Bronchial epithelial cell (primary cell): Measurements from ENCODE around the gene MEIS1. TPM values are rescaled to one million over a fixed set of nuclear protein-coding genes. Genes with fewer than 3 reads are reported as not detected.

Source experiments
- DNase-seq: peaks from one replicate; pipeline ENCODE4 v3.0.0-alpha.2; 2010; ENCODE audit warnings: low read depth
- FAIRE-seq: peaks from 2 replicates; lab custom pipeline; 2011; peaks lifted over from hg19 to GRCh38; lab: Jason Lieb, UNC
- H3K27me3 ChIP-seq: 2 replicates; pipeline ENCODE4 v1.5.1; 2011; ENCODE audit warnings: low read length; ENCODE audit not compliant: control insufficient read depth, insufficient read depth
- H3K36me3 ChIP-seq: 2 replicates; pipeline ENCODE4 v1.5.1; 2011; ENCODE audit warnings: low read length; ENCODE audit not compliant: control insufficient read depth, insufficient read depth
- H3K4me3 ChIP-seq: 2 replicates; pipeline ENCODE4 v1.5.1; 2011; ENCODE audit warnings: mild to moderate bottlenecking, low read depth, low read length, control low read depth
- CTCF ChIP-seq: IDR thresholded peaks from 2 replicates; pipeline ENCODE4 v1.5.1; 2011; ENCODE audit warnings: mild to moderate bottlenecking, moderate library complexity, low read length, control low read depth, inconsistent platforms; ENCODE audit not compliant: insufficient read depth, severe bottlenecking
- total RNA-seq: library from RNA; depleted of rRNA; stranded (reverse); fragments of >200 nt; gene quantifications from 2 replicates; pipeline ENCODE4 v1.2.1, GENCODE V29; 2014

MEIS1 gene
- total RNA-seq, 1 donor from 2014 or later: 28.4 TPM

GRCh38 chr2:66441581-66442320 lies 6.8 kb downstream of the MEIS1 start:
- no peak for TF ChIP-seq CTCF
- no peaks in the 10 kb centered on the region for H3K27me3 ChIP-seq
- FAIRE-seq: no peak

GRCh38 chr2:66442516-66443185 lies 7.7 kb downstream of the MEIS1 start:
- Histone ChIP-seq H3K27me3 (no peaks in the 10 kb centered on the region), H3K4me3 (no peak overlapping the region), H3K36me3 (peaks cover 19% of the 10 kb centered on the region)
- TF ChIP-seq CTCF: no peak
- FAIRE-seq (no peak), DNase-seq (no peak)

More at GRCh38 chr2:66441581-66442320, 6.8 kb downstream of the MEIS1 start:
- Histone ChIP-seq H3K4me3 (no peak overlapping the region), H3K36me3 (peaks cover 19% of the 10 kb centered on the region)
- DNase-seq: no peak

DNA sequence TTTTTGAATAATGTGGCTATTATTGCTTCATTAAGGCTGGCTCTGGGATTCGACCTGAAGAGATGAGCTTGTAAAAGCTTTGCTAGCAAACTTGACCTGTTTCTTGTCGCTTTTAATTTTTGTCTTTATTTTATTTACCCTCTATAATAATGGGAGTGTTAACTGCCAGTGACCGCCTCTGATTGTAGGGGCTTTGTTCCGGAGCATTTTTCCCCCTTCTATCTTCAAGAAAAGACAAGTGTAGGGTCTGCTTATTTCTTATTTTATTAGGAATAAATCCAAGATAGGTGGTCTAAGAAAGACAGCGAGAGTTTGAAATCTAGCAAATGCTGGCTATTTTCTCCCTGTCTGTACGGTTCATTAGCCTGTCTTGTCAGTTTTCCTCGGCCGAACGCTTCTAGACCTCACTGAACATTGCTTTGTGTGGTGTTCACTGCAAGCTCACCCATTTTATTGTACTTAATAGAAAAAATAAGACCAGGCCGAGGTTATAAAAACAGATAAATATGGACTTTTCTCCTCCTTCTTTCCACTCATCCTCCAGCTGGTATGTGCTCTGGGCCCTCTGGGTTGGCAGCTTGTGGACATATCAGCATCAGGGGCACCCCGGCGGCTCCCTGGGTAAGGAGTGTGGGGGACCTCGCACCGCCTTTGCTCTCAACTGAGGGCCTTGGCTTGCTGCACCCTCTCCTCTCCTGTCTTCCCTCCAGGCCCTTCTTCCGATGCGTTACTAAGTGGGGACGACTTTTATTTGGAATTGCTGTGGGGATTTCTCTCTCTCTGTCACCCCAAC lies 8.5 kb downstream of the MEIS1 start:
- H3K4me3 ChIP-seq: no peak overlapping the region
- DNase-seq (no peak), FAIRE-seq (no peak)
- no peaks in the 10 kb centered on the region for H3K27me3 ChIP-seq
- H3K36me3 ChIP-seq: peaks cover 19% of the 10 kb centered on the region
- TF ChIP-seq CTCF: no peak

- peaks cover 16% of the 10 kb centered on the region for H3K36me3 ChIP-seq
- no peak for DNase-seq
- no peaks in the 10 kb centered on the region for H3K27me3 ChIP-seq
- H3K4me3 ChIP-seq: no peak overlapping the region
- FAIRE-seq: no peak
- no peak for TF ChIP-seq CTCF
Observed at GRCh38 chr2:66443979-66444861, 9.3 kb downstream of the MEIS1 start.
